ENCODE results near the gene SKI. TPM values are rescaled to one million over a fixed set of nuclear protein-coding genes. Genes with fewer than 3 reads are reported as not detected.

Gene SKI
- total RNA-seq, 1 donor from 2014 or later = 66.2 TPM

DNA sequence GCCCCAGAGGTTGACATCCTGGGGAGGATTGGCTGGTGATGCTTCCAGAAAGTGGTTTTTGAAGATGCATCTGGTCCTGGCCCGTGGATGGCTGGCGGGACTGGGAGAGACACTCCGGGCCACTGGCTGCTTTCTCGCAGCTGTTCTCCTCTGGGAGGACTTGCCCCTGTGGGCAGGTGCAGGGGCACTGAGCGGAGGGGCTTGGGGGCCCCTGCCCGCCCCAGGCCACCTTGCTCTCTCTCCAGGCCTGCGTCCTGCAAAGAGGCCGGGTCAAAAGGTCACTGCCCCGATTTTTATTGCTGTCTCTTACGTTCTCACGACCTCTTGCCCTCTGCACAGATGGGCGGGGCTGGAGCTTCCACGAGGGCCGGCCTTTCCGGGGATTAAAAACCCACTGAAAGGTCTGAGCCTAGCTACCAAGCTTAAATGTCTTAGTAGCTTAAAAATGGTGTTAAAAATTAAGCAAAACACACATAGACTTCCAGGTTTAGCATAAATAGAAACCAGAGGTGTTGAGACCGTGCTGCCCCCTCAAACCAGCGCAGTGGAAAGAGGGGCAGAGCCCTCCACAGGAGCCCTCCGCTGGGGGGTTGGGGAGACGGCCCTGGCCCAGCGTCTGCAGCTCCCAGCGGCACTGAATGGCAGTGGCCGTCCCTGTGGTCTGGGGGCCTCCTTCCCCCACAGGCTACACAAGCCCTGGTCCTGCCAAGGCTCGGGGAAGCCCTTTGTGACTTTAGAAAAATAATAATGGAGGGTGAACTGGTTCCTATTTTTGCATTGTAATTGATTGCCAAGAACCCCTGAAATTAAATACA, 43.9 kb downstream of the SKI start:
- Histone ChIP-seq H3K79me2 (ENCODE audit: insufficient read depth, low read length) (peaks cover 99% of the 10 kb centered on the region), H3K9me3 (ENCODE audit: insufficient read depth, low read depth, low read length) (no peaks in the 10 kb centered on the region), H3K36me3 (ENCODE audit: insufficient read depth, low read length) (no peaks in the 10 kb centered on the region), H3K27me3 (ENCODE audit: insufficient read depth, low read length) (no peaks in the 10 kb centered on the region), H2AFZ (ENCODE audit: low read depth, low read length) (no peak overlapping the region), H3K4me1 (ENCODE audit: insufficient read depth, low read length) (peaks cover 33% of the 10 kb centered on the region), H4K20me1 (ENCODE audit: insufficient read depth, low read length) (peaks cover 100% of the 10 kb centered on the region), H3K27ac (ENCODE audit: low read depth, low read length) (no peak overlapping the region), H3K4me2 (ENCODE audit: low read length) (peak overlapping the region; percentile 11), H3K9ac (ENCODE audit: low read length) (no peak overlapping the region), H3K4me3 (ENCODE audit: insufficient read depth, low read depth, low read length) (no peak overlapping the region)
- H3K27ac Mint-ChIP-seq (ENCODE audit: unreplicated experiment) = no peak overlapping the region
- peaks cover 2% of the 10 kb centered on the region for H3K36me3 Mint-ChIP-seq (ENCODE audit: low read depth, unreplicated experiment)
- H3K9me3 Mint-ChIP-seq (ENCODE audit: unreplicated experiment) = no peaks in the 10 kb centered on the region
- H3K27me3 Mint-ChIP-seq (ENCODE audit: low read depth, unreplicated experiment) = no peaks in the 10 kb centered on the region
- peaks cover 35% of the 10 kb centered on the region for H3K4me1 Mint-ChIP-seq (ENCODE audit: low read depth, unreplicated experiment)
- no peak for TF ChIP-seq EZH2 (IDR thresholded peaks at IDR 0.05; ENCODE audit: insufficient read depth, low read length)
- TF ChIP-seq, protein P1, sequence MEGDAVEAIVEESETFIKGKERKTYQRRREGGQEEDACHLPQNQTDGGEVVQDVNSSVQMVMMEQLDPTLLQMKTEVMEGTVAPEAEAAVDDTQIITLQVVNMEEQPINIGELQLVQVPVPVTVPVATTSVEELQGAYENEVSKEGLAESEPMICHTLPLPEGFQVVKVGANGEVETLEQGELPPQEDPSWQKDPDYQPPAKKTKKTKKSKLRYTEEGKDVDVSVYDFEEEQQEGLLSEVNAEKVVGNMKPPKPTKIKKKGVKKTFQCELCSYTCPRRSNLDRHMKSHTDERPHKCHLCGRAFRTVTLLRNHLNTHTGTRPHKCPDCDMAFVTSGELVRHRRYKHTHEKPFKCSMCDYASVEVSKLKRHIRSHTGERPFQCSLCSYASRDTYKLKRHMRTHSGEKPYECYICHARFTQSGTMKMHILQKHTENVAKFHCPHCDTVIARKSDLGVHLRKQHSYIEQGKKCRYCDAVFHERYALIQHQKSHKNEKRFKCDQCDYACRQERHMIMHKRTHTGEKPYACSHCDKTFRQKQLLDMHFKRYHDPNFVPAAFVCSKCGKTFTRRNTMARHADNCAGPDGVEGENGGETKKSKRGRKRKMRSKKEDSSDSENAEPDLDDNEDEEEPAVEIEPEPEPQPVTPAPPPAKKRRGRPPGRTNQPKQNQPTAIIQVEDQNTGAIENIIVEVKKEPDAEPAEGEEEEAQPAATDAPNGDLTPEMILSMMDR (IDR thresholded peaks at IDR 0.05; ENCODE audit: insufficient read depth, low read depth, low read length) = no peak
- no peak for FAIRE-seq
- H3K4me3 Mint-ChIP-seq (ENCODE audit: unreplicated experiment) = peak overlapping the region; percentile 45
- DNase-seq (ENCODE audit: low read depth) = no peak

DNA sequence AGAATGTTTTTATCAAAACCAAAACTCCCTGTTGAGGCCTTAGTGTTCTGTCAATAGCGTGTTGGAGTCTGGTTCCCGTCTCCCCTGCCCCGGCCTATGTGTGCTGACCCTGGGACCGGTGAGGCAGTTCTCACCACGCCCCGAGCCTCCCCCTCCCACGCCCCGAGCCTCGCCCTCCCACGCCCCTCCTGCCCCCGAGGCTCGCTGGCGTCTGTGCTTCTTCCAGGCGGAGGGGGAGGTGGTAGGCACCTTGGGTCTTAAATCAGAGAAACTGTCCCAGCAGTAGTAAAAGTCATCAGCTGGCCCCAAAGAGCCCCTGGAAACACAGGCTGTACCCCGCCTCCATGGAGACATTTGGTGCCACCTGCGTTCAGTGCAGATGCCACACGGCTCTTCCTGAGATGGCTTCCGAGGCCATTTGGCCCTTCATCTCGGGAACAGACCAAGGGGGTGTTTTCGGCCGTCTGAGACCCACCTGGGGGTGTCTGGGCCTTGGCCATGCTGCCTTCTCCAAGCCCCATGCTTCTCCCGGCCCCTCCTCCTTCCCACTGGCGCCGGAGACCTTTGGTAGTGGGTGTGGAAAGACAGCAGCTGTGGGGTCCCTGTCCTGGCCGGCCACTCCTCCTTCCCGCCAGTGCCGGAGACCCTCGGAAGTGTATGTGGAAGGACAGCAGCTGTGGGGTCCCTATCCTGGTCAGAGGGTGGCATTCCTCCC, 44.7 kb downstream of the SKI start:
- Mint-ChIP-seq H3K27me3 (ENCODE audit: low read depth, unreplicated experiment) (no peaks in the 10 kb centered on the region), H3K4me1 (ENCODE audit: low read depth, unreplicated experiment) (peaks cover 43% of the 10 kb centered on the region), H3K4me3 (ENCODE audit: unreplicated experiment) (no peak overlapping the region), H3K27ac (ENCODE audit: unreplicated experiment) (peak overlapping the region; percentile 53), H3K36me3 (ENCODE audit: low read depth, unreplicated experiment) (peaks cover 1% of the 10 kb centered on the region), H3K9me3 (ENCODE audit: unreplicated experiment) (no peaks in the 10 kb centered on the region)
- no peaks in the 10 kb centered on the region for H3K9me3 ChIP-seq (ENCODE audit: insufficient read depth, low read depth, low read length)
- H3K4me2 ChIP-seq (ENCODE audit: low read length) = no peak overlapping the region
- no peak overlapping the region for H3K9ac ChIP-seq (ENCODE audit: low read length)
- FAIRE-seq (no peak), DNase-seq (ENCODE audit: low read depth) (no peak)
- H2AFZ ChIP-seq (ENCODE audit: low read depth, low read length) = no peak overlapping the region
- no peak overlapping the region for H3K4me3 ChIP-seq (ENCODE audit: insufficient read depth, low read depth, low read length)
- TF ChIP-seq, protein P1 (IDR thresholded peaks at IDR 0.05; ENCODE audit: insufficient read depth, low read depth, low read length) = no peak
- no peak for TF ChIP-seq EZH2 (IDR thresholded peaks at IDR 0.05; ENCODE audit: insufficient read depth, low read length)
- peaks cover 100% of the 10 kb centered on the region for H4K20me1 ChIP-seq (ENCODE audit: insufficient read depth, low read length)
- H3K27ac ChIP-seq (ENCODE audit: low read depth, low read length) = no peak overlapping the region
- peaks cover 40% of the 10 kb centered on the region for H3K4me1 ChIP-seq (ENCODE audit: insufficient read depth, low read length)
- H3K27me3 ChIP-seq (ENCODE audit: insufficient read depth, low read length) = no peaks in the 10 kb centered on the region
- H3K36me3 ChIP-seq (ENCODE audit: insufficient read depth, low read length) = no peaks in the 10 kb centered on the region
- peaks cover 99% of the 10 kb centered on the region for H3K79me2 ChIP-seq (ENCODE audit: insufficient read depth, low read length)

Measured in astrocyte (in vitro differentiated cells and primary cell).